Fibroblast of skin of right quadriceps (primary cell): ENCODE results near the gene FBXW8.

Source experiments
- DNase-seq: peaks from one replicate; pipeline ENCODE4 v3.0.0-alpha.2; 2013

FBXW8 gene

DNA sequence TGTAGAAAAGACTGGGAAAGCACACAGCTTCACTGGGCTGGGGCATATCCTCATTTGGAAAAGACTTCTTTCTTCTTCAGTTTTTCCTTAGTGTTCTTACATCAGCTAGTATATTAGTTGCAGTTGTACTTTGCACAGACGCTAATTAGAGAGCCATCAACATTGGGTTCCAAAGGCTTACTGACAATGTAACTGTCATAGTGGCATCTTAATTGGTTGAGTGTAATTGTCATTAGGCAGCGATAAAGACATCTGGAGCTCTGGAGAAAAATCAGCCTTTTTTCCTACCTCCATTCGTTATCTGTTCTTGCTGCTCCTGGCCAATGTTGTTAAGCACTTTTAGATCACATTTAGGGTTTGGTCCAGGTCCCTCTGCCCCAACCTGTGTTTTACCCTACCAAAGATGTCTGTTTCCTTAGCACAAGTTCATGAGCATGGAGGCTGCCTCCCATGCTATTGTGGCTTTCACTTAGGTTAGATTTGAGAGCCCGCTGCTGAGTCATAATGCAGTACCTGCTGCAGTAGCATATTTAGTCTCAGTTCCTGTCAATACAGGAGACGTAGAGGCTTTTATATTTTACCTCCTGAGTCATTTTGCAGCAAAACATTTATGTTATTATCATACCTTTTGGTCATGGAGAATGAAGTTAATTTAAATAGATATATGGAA is 49.2 kb downstream of the FBXW8 start:
- no peak for DNase-seq

DNA sequence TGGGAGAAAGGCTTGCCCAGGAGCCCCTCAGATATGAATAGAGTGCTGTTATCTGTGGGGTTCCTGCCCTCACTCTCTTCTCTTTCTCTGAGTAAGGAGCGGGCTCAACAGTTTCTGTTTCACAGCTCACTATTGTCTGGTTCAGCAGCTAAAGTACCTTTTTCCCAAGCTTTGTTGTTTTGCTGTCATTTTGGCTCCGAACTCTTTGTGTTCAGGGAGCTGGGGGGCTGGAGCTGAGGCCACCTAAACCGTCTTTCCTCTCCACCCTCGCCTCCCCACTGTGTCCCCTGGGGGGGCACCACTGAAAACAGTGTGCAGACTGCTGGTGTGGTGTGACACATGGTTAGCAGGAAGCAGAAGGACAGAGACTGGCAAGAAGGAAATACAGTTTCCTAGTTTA is 51.4 kb downstream of the FBXW8 start:
- no peak for DNase-seq

DNA sequence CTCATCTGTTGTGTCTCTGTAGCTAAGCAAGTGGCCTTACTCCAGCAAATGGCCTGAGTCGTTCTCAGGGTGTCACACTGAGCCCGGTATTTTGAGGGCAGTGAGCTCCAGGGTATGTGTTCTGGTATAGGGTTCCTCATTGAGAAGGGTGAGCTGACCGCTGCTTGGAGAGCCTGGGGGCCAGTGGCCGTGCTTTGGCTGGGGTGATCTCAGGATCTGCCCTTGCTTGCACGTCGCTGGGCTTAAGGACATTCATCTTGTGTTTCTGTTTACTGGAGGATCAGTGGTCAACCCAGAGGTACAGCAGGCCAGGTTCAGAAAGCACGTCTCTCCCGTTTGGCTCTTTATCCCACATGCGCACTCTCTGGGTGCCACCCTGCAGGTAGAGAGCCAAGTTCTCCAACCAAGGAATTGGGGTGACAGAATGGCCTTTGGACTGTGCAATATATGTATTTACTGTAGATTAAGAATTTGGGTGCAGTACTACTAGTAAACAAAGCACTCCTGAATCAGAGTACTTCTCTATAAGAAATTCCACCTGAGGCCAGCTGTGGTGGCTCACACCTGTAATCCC is 52.1 kb downstream of the FBXW8 start:
- DNase-seq: no peak

DNA sequence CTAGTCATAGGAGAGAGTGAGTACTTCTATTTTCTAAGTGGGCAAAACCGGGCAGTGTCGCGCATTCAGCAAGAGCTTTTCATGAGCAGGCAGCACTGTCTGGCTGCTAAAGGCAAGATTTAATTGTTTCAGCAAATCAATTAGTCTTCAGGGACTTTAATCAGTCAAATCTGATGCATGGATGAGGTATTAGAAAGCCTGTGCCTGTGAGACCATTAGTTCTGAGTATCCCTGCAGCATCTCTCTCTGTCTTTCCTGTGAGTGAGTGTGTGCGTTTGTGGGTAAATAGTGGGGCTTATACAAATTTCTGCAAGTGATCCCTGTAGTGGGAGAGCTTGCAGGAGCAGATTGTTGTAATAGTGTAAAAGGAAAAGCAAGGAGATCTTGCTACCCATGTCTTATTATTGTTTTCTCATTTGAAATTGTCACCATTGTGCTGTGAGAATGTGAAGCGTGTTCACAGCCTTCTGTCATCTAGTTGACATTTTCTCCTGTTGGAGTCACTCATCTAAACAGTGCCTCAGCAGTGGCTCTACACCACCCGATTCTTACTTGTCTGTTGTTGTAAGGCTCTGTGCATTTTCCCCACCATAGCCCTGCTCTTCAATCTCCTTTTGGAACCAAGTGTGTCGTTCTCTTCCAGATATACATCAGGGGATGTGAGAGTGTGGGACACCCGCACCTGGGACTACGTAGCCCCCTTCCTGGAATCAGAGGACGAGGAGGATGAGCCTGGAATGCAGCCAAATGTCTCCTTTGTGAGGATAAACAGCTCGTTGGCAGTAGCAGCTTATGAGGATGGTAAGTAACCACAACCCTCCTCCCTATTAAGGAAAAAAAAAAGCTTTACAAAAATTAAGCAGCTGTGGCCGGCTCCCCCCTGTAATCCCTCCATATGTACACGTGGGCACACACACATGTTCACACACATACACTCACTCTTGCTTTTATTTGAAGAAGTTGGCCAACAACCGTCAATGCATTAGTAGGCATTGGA is 53.6 kb downstream of the FBXW8 start:
- DNase-seq: no peak

DNA sequence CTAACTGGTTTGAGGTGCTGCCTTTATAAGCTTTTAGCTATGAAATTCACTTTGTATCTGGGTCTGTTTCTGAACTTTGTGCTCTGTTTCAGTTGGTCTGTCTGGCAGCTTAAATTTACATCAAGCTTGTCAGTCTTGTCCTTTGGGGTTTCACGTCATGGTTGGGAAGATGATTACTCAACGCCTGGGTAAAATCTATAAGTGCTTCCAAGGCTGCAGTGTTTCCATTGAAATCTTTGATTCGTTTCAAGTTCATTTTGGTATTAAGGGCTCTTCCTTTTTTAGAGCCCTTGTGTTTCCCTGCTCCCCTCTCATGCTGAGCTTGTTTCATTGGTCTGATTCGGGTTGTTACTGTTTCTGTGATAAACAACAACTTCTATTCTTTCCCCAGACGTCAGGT is 58.2 kb downstream of the FBXW8 start:
- DNase-seq: no peak

DNA sequence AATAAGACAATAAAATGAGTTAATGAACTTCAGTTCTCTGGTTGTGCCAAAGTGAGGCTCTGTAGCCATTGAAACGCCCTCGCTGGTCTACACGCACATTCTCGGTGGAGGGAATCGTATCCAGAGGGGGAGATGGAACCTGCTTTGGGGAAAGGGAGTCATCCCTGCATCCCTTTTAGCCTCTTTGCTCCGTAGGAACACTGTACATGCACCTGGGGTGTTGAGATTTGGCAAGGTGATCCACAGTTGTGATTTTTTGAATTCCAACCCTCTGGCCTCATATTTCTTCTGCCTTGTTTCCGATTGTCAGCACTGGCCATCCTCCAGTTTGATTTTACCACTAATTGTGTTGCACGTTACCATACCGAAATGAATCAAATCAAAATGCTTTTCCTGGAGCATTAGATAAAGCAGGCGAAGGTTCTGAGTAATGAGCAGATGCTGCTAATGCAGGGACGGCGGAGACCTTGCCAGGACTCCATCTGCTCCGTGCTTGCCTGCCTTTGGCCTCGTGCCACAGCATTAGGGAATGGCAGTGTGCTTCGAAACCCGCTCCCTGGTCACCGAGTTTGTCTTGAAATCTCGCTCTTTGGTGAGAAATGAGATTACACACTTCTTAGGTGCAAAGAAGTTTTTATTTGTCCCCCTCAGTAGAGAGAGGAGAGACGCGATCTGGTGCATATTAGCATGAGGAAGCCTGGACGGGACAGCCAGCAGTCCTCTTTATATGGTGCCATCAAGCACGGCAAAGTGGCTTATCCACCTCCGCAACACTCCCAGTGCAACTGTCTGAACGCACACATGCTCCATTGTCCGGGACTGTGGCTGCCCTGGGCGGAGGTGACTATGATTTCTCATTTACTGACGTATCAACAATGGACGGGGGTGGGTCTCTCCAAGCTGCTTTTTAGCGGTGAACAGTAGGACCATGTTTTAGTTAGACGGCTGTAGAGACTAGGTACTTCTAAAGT is 59.1 kb downstream of the FBXW8 start:
- no peak for DNase-seq

DNA sequence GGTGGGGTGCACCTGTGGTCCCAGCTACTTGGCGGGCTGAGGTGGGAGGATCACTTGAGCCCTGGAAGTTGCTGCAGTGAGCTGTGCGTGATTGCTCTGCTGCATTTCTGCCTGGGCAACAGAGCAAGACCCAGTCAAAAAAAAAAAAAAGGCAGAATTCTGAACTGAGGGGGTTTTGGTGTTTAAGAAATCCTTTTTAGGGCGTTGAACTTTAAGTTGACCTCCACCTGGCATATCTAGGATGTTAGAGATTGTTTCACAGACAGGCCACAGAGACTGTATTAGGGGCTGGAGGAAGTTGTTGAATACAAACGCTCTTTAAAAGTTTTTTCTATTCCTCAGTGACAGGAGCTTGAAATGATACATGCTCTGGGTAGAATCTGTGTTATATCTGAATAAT is 60.5 kb downstream of the FBXW8 start:
- DNase-seq: no peak

DNA sequence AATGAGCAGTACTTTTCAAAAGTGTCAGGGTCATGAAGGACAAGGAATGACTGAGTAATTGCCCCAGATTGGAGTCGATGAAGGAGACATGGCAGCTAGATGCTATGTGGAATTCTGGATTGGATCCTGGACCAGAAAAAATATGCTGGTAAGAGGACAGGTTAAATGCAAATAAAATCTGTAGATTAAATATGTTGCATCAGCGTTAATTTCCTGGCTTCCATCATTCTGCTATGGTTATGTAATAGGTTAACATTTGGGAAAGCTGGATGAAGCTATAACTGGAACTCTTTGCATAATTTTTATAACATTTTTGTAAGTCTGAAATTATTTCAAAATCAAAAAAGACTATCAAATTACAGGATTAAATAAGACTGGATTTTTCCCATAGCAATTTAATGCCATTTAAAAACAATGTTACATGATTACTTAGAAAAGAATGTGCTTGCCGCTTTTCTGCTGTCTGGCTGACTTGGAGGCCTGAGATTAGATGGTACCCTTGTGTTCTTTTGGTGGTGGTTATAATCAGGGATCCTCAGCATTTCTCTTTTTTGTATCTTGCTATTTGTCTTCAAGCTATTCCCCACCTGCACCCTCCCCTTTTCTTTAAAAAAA is 65.1 kb downstream of the FBXW8 start:
- peak; percentile 20 for DNase-seq

DNA sequence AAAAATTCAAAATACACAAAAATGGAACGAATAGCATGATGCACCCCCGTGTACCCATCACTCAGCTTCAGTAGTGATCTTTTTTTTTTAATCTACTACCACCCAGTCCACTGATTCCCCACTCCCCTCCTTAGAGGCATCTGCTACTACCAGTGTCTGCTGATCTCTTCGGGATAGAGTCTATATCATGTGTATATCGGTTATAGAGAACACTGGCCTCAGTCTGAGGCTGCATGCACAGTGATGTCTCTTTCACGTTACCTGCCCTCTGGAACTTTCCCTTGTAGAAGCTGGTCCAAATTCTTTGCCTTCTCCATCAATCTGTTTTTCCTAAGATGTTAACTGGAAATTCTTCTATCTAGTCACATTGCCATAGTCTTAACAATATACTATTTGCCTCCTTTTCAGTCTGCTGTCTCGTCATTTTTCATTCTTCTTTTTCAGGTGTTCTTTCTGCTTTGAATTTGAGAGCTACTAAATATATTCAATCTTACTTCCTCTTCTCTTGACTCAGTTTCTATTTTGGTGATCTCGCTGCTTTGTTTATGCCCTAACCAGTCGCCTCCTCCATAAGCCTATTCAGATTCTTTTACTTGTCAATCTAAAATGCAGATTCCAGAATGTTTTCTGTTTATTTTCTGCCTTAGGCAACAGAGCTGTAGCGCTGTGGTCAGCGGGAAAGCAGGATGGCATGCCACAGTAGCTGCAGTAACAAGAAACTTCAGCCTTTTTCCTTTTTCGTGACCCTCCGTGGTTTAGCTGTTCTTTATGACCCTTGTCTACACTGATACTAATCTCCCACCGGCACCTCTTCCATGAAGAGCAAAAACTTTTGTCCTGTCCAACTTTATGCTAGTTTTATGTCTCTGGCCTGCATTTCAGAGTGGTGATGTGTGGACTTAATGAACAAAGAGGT is 67.0 kb downstream of the FBXW8 start:
- no peak for DNase-seq

DNA sequence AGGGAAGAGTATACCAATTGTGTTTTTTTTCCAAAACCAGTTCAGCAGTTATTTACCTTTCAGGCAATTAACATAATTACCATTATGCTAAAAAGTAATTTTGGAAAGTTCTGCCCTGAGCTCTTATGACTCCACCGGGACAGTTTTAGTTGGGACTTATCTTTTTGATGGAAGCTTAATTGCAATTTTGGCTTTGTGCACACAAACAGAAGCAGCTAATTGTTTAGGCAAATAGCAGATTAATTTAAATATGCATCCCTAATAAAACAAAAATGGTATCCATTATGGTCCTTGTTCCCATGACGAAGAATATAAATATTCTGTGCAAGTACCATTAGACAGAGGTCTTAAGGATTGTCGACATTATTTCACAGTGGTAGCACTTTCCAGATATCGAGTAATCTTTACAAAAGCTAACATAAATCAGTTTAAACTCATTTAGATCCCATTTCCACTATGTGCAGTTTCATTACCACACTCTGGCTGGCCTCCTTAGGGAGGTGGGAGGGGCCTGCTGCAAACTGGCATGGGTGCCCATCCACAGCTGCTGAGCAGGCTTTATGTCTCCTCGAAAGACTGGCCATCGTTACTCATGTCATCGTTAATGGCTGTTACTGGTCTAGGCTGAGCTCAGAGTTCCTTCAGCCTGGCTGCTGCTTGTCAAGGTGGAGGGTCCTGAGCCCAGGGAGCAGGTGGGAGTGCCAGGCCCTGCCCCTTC is 68.2 kb downstream of the FBXW8 start:
- DNase-seq: no peak

DNA sequence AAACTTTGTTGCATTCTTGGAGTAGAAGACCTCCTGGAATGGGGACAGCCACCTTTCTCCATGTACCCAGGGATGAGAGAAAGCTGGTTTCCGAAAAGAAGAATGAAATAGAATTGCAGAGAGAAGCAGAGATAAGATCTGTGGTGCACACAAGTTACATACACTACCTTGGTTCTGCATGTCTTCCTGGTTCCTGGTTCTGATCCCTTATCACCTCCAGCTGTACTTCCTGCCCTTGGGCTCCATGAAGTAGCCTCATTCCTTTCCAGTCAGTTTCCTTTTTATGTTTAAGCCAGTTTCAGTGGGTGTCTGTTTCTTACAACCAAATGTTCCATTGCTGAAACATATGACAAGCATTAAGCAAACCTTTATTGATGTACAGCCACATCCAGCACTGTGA is 69.3 kb downstream of the FBXW8 start:
- no peak for DNase-seq

DNA sequence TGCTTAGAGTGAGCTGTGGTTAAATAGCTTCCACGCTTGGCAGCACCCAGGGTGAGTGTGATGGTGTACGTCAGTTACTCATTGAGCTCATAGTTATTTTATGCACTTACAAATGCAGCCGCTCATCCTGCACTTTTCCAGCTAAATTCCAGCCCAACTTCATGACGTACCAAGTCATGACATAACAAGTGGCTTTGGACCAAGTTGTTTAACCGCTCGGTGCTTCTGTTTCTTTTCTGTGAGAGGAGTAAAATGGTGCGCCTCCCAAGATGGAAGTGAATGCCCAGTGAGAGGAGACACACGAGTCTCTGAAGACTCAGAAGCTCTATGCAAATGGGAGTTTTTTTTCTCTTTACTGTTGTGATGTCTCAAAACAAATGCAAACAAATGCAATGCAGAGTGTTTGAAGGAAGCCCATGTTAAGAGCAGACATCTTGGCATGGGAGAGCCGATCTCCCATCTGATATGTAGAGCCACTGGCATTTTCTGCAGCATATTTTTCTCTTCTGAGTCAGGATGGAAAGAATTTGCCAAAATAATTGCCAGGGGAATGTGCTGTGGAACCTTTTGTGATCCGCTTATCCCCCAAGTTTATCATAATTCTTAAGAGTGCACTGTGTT is 72.2 kb downstream of the FBXW8 start:
- DNase-seq: peak; percentile 73

DNA sequence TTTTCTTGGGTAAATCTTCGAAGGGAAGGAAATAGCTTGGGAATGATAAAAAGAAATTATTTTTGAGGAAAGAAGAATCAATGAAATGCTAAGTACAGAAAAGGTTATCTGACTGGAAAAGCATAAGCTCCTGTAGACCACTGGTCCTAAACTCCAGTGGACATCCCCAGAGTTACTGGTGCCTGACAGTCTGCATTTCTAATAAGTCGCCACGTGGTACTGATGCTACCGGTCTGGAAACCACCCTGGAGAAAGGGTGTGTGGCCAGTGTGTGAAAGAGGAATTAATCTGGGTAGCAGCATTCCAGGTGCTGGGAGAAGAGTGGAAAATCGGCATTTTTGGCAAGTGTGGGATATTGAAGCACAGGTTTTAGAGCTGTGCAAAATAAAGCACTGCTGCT is 73.3 kb downstream of the FBXW8 start:
- no peak for DNase-seq

DNA sequence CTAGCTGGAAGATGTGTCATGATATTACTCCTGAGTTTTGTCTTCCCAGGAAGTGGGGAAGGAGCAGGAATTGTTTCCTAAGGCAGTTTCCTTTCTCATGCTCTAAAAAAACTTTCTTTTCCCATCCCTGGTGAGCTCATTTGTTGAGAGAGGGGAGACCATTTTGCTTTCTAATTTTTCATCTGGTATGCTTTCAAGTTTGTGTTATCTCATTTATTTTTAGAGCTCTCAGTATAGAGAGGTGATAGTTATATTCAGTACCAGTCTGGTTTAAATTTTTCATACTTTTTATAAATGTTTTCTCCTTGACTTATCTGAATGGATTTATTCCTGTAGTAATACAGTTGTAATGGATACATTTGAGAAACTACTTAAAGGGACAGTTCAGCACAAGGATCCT is 79.6 kb downstream of the FBXW8 start:
- no peak for DNase-seq

DNA sequence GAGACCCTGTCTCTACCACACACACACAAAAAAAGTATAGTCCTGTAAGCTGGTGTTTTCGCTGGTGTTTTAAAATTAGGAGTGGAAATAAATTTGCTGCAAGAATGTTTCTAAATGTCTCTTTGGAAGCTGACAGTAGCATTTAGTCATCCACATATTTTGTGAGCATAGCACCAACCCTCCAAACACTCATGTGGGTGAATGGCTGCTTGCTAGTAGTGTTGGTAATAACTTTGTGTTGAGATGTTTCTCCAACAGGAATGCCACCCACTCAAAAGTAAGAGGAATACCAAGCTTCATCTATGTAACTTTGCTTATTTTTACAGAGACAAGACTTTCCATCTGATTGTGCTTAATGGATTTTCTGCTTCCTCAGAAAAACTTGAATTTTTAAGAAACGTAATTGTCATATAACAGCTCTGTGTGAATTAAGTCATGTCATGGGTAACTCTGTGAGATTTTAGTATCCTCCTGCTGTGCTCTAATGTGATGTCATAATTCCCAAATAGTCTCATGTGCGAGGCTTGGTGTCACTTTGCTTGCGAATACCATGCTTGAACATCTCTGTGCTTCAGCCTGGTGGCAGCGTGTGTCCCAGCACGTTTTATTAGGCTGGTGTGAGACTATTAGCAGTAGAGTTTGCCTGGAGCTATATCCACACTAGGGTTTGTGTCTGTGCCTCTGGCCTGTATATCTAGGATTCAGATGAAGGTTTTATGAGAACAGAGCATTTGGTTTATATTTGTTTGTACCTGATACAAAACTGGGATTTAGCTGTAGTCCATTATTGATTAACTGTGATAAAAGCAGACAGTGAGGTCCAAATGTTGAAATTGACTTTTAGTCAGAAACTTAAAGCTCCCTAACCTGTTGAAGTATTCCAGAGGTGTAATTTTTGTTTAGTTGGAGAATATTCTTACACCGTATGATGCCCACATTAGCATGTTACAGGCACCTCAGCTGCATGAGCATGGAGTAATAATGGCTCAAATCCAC is 80.5 kb downstream of the FBXW8 start:
- DNase-seq: peak; percentile 31

DNA sequence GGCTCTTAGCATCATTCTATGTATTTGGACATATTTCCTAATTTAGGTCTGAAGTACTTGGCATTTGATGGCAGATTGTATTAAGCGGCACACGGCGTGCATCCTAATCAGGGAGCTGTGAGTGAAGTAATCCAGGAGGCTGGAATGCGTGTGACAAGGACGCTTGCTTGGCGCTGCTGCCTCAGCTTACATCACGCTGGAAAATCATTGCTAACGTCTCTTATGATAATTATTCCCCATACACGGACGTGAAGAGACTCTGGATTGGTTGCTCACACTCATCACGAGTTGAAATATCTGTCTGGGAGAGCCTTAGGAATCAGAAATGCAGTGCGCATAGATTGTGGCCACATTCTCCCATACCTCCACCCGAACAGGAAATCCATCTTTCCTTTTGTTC is 85.3 kb downstream of the FBXW8 start:
- no peak for DNase-seq

DNA sequence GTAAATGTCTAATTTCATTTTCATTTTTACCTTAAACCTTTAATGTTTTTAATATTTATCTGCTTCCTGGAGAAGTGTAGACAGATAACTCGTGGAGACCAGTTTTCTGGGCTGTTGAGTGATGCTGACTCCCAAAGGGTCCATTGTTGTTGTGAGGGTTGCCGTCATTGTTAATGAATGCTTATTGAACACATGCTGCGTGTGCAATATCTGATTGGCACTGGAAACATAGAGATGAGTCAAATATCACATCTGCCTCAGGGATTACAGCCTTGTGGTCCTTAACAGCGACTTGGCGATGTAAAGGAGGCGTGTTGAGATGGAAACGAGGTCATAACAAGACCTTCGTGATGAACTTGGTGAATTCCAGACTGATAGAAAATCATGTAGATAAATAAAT is 85.9 kb downstream of the FBXW8 start:
- DNase-seq: peak; percentile 6

DNA sequence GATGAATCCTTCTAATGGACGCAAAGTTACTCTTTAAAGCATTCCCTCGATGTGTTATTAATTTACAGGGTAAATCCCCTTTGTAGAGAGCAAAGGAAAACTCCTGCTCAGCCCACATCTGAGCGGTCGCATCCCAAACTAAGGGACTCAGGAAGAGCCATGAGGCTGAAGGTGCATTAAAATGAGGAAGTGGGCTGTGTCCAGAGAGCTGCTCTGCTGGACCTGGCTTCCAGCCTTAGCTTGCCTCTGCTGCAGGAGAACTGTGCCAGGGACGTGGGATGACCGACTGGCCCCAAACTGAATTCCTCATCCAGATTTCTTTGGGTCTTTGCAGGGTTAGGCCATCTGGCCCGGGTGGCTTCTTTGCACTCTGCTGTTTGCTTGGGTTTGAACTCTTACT is 88.3 kb downstream of the FBXW8 start:
- DNase-seq: no peak

DNA sequence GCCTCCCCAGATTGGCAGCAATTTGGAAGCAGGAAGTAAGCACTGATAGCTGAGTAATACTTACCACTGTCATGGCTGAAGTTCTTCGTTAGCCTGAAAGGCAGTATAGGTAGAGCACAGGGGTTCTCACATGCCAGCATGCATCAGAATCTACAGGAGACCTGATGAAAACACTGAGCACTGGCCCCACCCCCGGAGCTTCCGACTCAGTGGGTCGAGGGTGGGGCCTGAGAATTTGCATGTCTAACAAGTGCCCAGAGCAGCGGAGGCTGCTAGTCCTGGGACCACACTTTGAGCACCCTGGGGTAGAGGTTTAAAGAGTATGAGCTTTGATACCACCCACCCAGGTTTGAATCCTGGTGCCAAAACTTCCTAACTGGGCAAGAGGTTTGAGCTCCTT is 89.6 kb downstream of the FBXW8 start:
- no peak for DNase-seq
